COLO668 (cell line): ENCODE data around the gene TAC1.
"Not testable (repeated sequence)": the region's sequence is repeated elsewhere in the genome, so short reads cannot be mapped to it uniquely, and the experiment has no call there.

Experiments used
- DNase-seq: peaks from one replicate; lab custom pipeline; 2025; ENCODE audit not compliant: unreplicated experiment; lab: John Stamatoyannopoulos, UW

The TAC1 gene, protein sequence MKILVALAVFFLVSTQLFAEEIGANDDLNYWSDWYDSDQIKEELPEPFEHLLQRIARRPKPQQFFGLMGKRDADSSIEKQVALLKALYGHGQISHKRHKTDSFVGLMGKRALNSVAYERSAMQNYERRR

DNA sequence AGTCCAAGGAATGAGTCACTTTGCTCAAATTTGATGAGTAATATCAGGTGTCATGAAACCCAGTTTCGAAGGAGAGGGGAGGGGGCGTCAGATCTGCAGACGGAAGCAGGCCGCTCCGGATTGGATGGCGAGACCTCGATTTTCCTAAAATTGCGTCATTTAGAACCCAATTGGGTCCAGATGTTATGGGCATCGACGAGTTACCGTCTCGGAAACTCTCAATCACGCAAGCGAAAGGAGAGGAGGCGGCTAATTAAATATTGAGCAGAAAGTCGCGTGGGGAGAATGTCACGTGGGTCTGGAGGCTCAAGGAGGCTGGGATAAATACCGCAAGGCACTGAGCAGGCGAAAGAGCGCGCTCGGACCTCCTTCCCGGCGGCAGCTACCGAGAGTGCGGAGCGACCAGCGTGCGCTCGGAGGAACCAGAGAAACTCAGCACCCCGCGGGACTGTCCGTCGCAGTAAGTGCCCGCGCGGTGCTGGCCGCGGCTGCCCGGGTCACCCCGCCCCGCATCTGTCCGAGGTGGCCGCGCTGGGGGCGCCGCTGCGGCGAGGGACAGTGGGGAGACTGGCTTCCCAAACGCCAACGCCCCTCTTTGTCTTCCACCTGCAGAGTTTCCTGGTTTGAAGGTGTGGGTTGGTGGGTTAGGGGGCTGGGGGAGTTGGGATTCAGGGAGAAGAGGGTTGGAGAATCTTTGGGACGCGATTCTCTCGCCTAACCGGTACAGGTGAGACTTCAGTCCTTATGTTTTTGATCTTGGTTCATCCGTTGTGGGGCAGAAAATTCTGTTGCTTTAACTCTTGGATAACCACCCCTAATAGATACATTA, at the start of gene TAC1:
TAC1 (plus strand) TSS at position 351 of the 829 bp plus-strand sequence. CDS start 527 bp downstream, outside the sequence.
- no peak for DNase-seq

DNA sequence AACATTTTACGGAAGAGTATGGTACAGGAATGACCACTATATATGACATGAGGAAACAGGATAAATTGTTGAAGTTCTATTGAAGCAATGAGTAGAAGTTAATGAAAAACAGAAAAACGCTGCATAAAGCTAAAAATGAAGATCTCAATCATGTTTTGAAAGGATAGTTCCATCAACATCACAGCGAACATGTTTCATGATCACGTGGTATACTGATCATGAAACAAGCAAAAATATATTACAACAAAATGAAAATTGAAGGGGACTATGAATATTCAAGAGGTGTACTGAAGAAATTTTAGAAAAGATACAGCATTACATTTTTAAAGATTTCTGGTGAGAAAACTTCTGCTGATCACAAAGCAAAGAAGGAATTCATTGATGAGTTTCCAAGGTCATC, 45.9 kb upstream of the TAC1 start:
- no peak for DNase-seq

DNA sequence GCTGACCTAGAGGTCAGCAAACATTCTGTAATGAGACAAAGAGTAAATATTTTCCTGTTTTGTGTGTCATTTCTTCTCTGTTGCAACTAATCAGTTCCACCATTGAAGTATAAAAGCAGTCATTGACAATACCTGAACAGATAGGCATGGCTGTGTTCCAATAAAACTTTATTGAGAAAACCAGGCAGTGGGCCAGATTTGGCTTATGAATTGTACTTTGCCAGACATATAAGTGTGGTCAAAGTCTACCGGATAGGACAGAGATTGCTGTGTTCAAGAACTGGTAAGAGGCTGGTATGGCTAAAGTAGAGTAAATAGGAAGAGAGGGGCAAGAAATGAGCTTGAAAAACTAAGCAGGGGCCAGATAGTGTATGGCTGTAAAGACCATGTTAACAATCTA, 38.3 kb upstream of the TAC1 start:
- no peak for DNase-seq

GRCh38 chr7:97694355-97694754, 37.5 kb upstream of the TAC1 start:
- DNase-seq: no peak

- DNase-seq: no peak
Measured at GRCh38 chr7:97697396-97697795, 34.5 kb upstream of the TAC1 start.

GRCh38 chr7:97722386-97722785, 9.5 kb upstream of the TAC1 start:
- no peak for DNase-seq

GRCh38 chr7:97732565-97733275, 834 bp downstream of the TAC1 start:
- no peak for DNase-seq

- no peak for DNase-seq
Measured at GRCh38 chr7:97733276-97734161, 1.6 kb downstream of the TAC1 start.

DNA sequence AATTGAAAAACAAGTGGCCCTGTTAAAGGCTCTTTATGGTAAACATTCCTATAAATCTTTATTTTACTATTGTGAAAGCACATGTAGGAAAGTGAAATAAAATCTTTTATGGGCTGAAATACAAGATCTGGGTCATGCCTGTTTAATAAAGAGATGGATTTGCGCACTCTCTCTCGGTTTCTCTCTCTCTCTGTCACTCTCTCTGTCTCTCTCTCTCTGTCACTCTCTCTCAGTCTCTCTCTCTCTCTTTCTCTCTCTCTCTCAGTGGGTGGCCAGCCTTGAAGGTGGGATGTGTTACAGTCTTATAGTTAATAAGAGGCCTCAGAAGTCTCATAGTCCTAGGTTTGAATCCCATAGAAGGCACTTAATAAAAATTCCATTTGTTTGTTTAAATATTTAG, 2.4 kb downstream of the TAC1 start:
- DNase-seq: no peak

DNA sequence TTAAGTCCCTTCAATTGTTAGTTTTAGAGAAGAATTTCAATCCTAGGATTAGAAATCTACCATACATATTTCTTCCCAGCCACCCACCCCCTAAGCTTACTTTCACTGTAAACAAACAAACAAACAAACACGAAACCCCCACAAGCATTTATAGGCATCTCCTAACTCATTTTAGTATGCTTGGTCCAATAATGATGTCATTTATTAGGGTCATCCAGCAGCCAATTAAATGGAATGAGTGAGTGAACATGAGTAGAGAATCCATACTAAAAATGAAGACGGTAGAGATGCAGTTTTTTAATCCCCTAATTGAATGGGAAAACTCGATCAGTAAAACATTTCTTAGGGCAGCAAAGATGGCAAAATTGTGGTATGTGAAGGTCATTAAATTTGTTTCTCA, 3.2 kb downstream of the TAC1 start:
- no peak for DNase-seq

- no peak for DNase-seq
Measured at GRCh38 chr7:97748482-97748881, 16.6 kb downstream of the TAC1 start.

- no peak for DNase-seq
Measured at GRCh38 chr7:97751566-97751965, 19.7 kb downstream of the TAC1 start.

GRCh38 chr7:97752215-97752614, 20.3 kb downstream of the TAC1 start:
- no peak for DNase-seq

- DNase-seq: no peak
Measured at GRCh38 chr7:97757824-97758223, 25.9 kb downstream of the TAC1 start.

DNA sequence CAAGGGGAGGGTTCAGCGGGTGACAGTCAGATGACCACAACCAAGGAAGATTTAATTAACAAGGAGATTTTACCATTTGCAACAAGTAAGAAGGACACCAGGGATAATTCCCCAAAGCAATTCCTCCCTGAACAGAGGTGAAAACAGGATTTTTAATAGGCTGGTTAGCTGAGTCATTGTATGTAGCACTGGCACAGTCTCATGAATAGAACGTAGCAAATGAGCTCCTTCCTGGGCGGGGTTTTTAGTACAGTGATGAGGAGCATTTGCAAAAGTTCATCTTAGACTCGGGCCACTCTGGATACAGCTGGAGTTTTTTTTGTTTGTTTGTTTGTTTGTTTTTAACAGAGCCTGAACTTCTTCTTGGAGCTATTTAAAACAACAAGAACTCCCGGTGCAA, 39.0 kb downstream of the TAC1 start:
- DNase-seq: no peak

DNA sequence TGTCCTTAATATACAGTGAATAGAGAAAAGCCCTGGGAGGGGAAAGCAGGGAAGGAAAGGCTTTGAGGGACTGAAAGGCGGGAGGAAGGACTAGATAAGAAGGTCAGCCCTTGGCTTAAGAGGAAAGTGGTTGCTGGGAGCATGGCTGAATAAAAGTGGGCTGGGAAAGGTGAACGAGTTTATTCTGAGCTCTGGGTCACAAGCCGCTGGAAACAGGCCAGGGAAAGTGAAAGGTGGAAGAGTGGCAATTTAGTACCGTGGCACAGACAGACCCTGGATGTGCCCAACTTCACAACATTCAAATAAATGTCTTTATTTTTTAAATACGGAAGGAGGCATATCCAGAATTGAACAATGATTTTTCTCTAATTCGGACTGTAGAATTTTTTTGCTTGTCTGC, 39.7 kb downstream of the TAC1 start:
- no peak for DNase-seq

- DNase-seq: no peak
Measured at GRCh38 chr7:97772045-97772901, 40.4 kb downstream of the TAC1 start.

- DNase-seq: not testable (repeated sequence)
Measured at GRCh38 chr7:97786398-97786797, 54.5 kb downstream of the TAC1 start.
